Mucosa of descending colon (tissue), 3 donors: ENCODE results near the gene TMOD1. TPM values are rescaled to one million over a fixed set of nuclear protein-coding genes. Genes with fewer than 3 reads are reported as not detected.

Experiments used
- ATAC-seq: fragments of 200-7000 bp; cut with Tn5 transposase; one replicate; pipeline ENCODE4 v1.9.1; 2020; ENCODE audit warnings: mild to moderate bottlenecking, moderate library complexity
- DNase-seq, 3 donors: peaks; one replicate each; pipeline ENCODE4 v3.0.0-alpha.2; 2020
- H3K36me3 ChIP-seq: fragments of 200-600 bp; one replicate; pipeline ENCODE4 v1.8.0; 2021; ENCODE audit warnings: low read depth, mild to moderate bottlenecking
- H3K4me1 ChIP-seq: fragments of 200-600 bp; one replicate; pipeline ENCODE4 v1.8.0; 2021; ENCODE audit warnings: low read depth, mild to moderate bottlenecking
- H3K4me3 ChIP-seq: fragments of 200-600 bp; one replicate; pipeline ENCODE4 v1.8.0; 2021; ENCODE audit warnings: mild to moderate bottlenecking
- H3K9me3 ChIP-seq: fragments of 200-600 bp; one replicate; pipeline ENCODE4 v1.8.0; 2021; ENCODE audit warnings: mild to moderate bottlenecking
- intact Hi-C, 2 donors: fragments of 100-400 bp; cut with DNase I in 1 of 2; cut with micrococcal nuclease in 1 of 2; formaldehyde crosslinking; loops; one replicate each; pipeline versions ENCODE4 v1.11.0 to v1.11.1; 2022; cut with DNase I, micrococcal nuclease
- total RNA-seq, 3 donors: library from RNA; stranded (reverse); fragmentation: NEBNext Ultra II Directional in 2 of 3; extraction: Animal tissue kit (Norgen Biotek cat#: 25700) in 2 of 3; gene quantifications; one replicate each; pipeline versions ENCODE4 v1.2.1 to v1.2.4, GENCODE V29; 2021 to 2023
- TF ChIP-seq, protein P1 (sequence below): fragments of 200-600 bp; IDR thresholded peaks from one replicate; pipeline ENCODE4 v1.8.0; 2022; ENCODE audit warnings: antibody characterized with exemption, mild to moderate bottlenecking
- donor health status: DM: no; HTN: no; CAD: no; lungs with moderate emphysema.
- donor health status: DM: no; HTN: no; CAD: no.
- donor health status: DM: no; HTN: yes; CAD: no.

The TMOD1 gene
- total RNA-seq, 3 donors from 2014 or later = 2.6 to 36.0 (median 3.9) TPM

DNA sequence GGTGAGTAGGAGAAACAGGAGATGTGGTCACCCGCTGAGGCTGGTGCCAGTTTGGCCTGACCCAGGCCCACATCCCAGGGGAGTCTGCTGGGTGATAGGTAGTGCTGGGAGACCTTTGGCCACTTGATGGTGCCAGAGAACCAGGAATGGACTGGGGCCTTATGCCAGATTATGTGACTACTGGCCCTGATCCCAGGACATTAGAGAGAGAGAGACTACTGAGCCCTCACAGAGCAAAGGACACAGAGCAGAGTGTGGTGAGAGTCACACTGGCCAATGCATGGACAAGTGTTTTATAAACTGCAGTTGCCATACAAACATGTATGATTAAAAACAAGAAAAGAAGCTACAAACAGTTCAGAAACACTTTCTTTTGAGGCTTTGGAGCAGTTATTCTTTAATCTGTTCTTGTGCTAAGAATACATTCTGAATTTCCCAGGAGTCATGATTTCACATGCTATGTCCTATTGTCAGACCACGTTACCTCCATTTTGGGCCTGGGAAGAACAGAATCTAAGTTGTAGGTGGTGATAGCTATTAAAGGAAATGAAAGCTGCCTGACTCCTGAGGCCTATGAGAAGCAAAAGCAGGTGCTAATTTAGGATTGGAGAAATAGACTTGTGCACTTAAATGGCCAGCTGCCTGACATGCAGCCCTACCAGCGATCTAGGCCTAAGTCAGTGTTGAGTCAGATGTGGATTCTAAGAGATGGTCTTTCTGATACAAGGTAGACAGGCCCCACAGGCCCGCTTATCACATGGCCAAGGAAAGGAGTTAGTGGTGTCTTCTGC lies 32.6 kb upstream of the TMOD1 start:
- Histone ChIP-seq H3K9me3 (no peaks in the 10 kb centered on the region), H3K36me3 (no peaks in the 10 kb centered on the region), H3K4me1 (no peaks in the 10 kb centered on the region), H3K4me3 (no peak overlapping the region)
- intact Hi-C loops = loop anchor here in 1 of 2 donors (5.0 kb wide), 2 partner anchors 128 to 148 kb away; no protein-coding TSS in a partner anchor
- TF ChIP-seq, protein P1, sequence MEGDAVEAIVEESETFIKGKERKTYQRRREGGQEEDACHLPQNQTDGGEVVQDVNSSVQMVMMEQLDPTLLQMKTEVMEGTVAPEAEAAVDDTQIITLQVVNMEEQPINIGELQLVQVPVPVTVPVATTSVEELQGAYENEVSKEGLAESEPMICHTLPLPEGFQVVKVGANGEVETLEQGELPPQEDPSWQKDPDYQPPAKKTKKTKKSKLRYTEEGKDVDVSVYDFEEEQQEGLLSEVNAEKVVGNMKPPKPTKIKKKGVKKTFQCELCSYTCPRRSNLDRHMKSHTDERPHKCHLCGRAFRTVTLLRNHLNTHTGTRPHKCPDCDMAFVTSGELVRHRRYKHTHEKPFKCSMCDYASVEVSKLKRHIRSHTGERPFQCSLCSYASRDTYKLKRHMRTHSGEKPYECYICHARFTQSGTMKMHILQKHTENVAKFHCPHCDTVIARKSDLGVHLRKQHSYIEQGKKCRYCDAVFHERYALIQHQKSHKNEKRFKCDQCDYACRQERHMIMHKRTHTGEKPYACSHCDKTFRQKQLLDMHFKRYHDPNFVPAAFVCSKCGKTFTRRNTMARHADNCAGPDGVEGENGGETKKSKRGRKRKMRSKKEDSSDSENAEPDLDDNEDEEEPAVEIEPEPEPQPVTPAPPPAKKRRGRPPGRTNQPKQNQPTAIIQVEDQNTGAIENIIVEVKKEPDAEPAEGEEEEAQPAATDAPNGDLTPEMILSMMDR = peak; percentile 18
- ATAC-seq (peak; percentile 97), DNase-seq (peak; percentile 42 to 79 (median 64))

DNA sequence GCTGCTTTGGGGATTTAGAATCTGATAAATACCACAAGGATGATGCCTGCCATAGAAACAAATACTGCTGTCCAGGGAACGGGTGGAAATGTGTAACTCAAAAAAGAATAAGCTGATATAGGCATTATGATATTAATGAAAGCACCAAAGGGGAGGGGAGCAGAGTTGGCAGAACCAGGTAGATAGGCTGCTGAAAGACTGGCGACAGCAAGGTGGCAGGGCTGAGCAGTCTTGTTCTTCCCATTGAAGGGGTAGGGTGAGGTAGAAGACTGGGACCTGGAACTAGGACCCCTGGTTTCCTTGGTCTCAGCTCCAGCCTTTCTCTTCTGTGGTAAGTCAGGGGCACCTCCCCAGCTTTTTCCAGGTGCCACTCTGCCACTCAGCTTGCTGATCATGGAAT lies 31.4 kb upstream of the TMOD1 start:
- no peaks in the 10 kb centered on the region for H3K4me1 ChIP-seq
- H3K36me3 ChIP-seq = no peaks in the 10 kb centered on the region
- no peak for DNase-seq
- H3K9me3 ChIP-seq = no peaks in the 10 kb centered on the region
- TF ChIP-seq, protein P1 = no peak
- no peak for ATAC-seq
- intact Hi-C loops = loop anchor here in 1 of 2 donors (10.0 kb wide), 1 partner anchor 135 kb away; no protein-coding TSS in a partner anchor
- no peak overlapping the region for H3K4me3 ChIP-seq

DNA sequence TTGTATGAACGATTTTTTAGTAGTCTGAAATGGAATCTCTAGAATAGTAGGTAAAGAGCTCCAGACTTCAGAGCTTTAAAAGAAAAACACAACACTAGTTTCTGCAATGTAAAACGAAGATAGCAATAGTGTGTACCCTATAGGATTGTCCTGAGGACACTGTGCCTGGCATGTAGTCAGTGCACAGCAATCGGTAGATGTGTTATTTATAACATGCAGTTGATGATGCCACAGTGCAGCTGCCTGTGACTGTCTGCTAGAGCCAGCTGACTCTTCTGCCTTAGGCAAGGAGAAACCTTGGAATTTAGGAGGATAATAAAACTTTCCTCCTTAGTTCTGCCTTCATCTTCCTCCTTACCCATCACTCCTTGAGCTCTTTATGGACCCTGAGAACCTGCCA lies 27.7 kb upstream of the TMOD1 start:
- intact Hi-C loops = loop anchor here in 1 of 2 donors (10.0 kb wide), 1 partner anchor 131 kb away; no protein-coding TSS in a partner anchor
- no peaks in the 10 kb centered on the region for H3K4me1 ChIP-seq
- TF ChIP-seq, protein P1 = no peak
- H3K4me3 ChIP-seq = no peak overlapping the region
- H3K9me3 ChIP-seq = no peaks in the 10 kb centered on the region
- no peak for ATAC-seq
- no peaks in the 10 kb centered on the region for H3K36me3 ChIP-seq
- DNase-seq = no peak

DNA sequence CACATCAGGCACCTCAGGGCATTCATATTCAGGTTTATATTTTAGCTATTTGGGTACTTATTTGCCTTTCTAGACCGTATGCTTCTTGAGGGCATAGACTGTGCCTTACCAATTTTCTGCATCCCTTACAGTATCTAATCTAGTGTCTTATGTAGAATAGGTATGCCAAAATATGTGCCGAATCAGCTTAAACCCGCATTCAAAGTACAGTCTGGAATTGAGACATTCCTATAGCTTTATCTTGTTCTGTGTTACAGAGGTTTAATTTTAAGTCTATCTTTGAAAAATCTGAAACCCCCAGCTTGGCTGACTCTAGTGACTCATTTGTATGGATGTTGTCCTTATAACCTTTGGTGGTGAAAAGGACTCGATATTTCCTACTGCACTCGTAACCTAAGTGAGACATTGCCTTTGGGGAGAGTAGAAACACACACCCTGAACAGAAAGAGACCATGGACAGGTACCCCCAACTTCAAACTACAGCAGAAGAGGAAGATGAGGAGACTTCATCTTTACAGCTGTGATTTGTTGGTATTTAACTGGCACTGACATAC lies 27.0 kb upstream of the TMOD1 start:
- TF ChIP-seq, protein P1 = no peak
- ATAC-seq (no peak), DNase-seq (no peak)

DNA sequence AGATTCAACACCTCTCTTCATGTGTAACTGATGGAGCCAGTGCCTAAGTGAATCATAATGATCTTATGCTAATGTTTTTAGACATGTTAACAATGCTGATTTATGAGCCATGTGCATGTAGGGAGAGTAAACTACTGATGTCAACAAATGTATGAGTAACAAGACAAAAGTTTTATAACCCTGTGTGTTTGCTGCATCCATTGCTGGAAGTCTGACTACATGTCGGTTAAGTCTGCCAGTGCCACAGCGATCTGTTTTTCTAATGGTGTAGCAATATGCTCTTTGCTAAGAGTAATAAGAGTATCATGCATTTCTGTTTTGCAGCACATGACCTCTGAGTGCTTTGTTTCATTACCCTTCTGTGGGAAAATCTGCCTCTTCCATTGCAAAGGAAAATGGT lies 26.4 kb upstream of the TMOD1 start:
- DNase-seq = no peak
- Histone ChIP-seq H3K36me3 (no peaks in the 10 kb centered on the region), H3K4me3 (no peak overlapping the region), H3K4me1 (no peaks in the 10 kb centered on the region), H3K9me3 (no peaks in the 10 kb centered on the region)
- intact Hi-C loops = loop anchor here in 1 of 2 donors (10.0 kb wide), 1 partner anchor 130 kb away; no protein-coding TSS in a partner anchor
- peak; percentile 40 for ATAC-seq
- TF ChIP-seq, protein P1 = no peak

More for the DNA sequence above, 27.0 kb upstream of the TMOD1 start:
- Histone ChIP-seq H3K4me1 (no peaks in the 10 kb centered on the region), H3K36me3 (no peaks in the 10 kb centered on the region), H3K9me3 (no peaks in the 10 kb centered on the region), H3K4me3 (no peak overlapping the region)
- intact Hi-C loops = loop anchor here in 1 of 2 donors (10.0 kb wide), 1 partner anchor 130 kb away; no protein-coding TSS in a partner anchor
